HCT116 (cell line): ENCODE data around the gene HHAT. TPM values are rescaled to one million over a fixed set of nuclear protein-coding genes. Genes with fewer than 3 reads are reported as not detected.

Source experiments
- ATAC-seq: fragments of 200-7000 bp; cut with Tn5 transposase; 2 replicates; pipeline ENCODE4 v1.9.1; 2020; ENCODE audit warnings: mild to moderate bottlenecking, moderate library complexity
- BruUV-seq: library from RNA; stranded (reverse); fragments of 400-500 nt; replicated peaks from 2 replicates; lab custom pipeline; 2021; lab: Mats Ljungman, UMichigan
- CTCF ChIA-PET: fragments of 300-600 bp; sonication (Branson Sonifier 250); formaldehyde crosslinking; loops from one replicate; lab custom pipeline; 2021; ENCODE audit warnings: antibody characterized with exemption; lab: Charles Lee
- POLR2A ChIA-PET: fragments of 300-600, 350-600 bp; sonication (Branson Sonifier 250); formaldehyde crosslinking; loops from one replicate; lab custom pipeline; 2021; ENCODE audit warnings: antibody characterized with exemption; lab: Charles Lee
- RAD21 ChIA-PET, 2 experiments: fragments of 300-600 bp; sonication (Branson Sonifier 250); formaldehyde crosslinking; loops; one replicate each; lab custom pipeline; 2023; ENCODE audit warnings: low total read pairs in 2 of 2; ENCODE audit not compliant: uncharacterized antibody in 2 of 2, unreplicated experiment in 2 of 2, low non-redundant PET in 1 of 2; lab: Charles Lee
- DNase-seq: peaks from one replicate; pipeline ENCODE4 v3.0.0-alpha.2; 2010; ENCODE audit warnings: low read depth, low spot score
- H2AFZ ChIP-seq: fragments of 200-600 bp; shearing (Covaris generic), sonication (generic); 2 replicates; pipeline ENCODE4 v1.6.1; 2017; ENCODE audit warnings: low read depth, mixed run types, mixed read lengths, antibody characterized with exemption, low read length; ENCODE audit not compliant: poor library complexity, severe bottlenecking
- H3K27ac ChIP-seq: 2 replicates; pipeline ENCODE4 v1.5.1; 2012; ENCODE audit warnings: low read depth, low read length
- H3K27me3 ChIP-seq: fragments of 200-600 bp; sonication (generic); 2 replicates; pipeline ENCODE4 v1.6.1; 2016; ENCODE audit warnings: mixed run types, low read length, mixed read lengths; ENCODE audit not compliant: insufficient read depth
- H3K36me3 ChIP-seq, 2 experiments: fragments of 200-500 bp in 1 of 2; fragments of 200-600 bp in 1 of 2; sonication (Bioruptor generic) in 1 of 2; sonication (generic) in 1 of 2; 2 replicates each; pipeline versions ENCODE4 v1.5.1 to v1.6.1; 2014 to 2016; ENCODE audit warnings: low read length in 2 of 2, inconsistent platforms in 1 of 2, mixed read lengths in 1 of 2, mixed run types in 1 of 2; ENCODE audit not compliant: insufficient read depth in 2 of 2, control insufficient read depth in 1 of 2
- H3K4me1 ChIP-seq, 2 experiments: fragments of 200-600 bp in 1 of 2; sonication (generic) in 1 of 2; 2 replicates each; pipeline versions ENCODE4 v1.5.1 to v1.6.1; 2012 to 2017; ENCODE audit warnings: low read length in 2 of 2, inconsistent platforms in 1 of 2, mild to moderate bottlenecking in 1 of 2, mixed read lengths in 1 of 2, mixed run types in 1 of 2, moderate library complexity in 1 of 2; ENCODE audit not compliant: insufficient read depth in 2 of 2, control insufficient read depth in 1 of 2
- H3K4me2 ChIP-seq: fragments of 200-600 bp; sonication (generic); 2 replicates; pipeline ENCODE4 v1.6.1; 2017; ENCODE audit warnings: mixed run types, low read length, mixed read lengths
- H3K4me3 ChIP-seq, 2 experiments: fragments of 200-600 bp in 1 of 2; sonication (generic) in 1 of 2; replicated peaks in 1 of 2; 2 replicates each; pipeline ENCODE4 v1.5.1; 2011 to 2016; ENCODE audit warnings: low read length in 2 of 2, control low read depth in 1 of 2, low read depth in 1 of 2, mild to moderate bottlenecking in 1 of 2, mixed read lengths in 1 of 2, mixed run types in 1 of 2
- H3K79me2 ChIP-seq: fragments of 200-600 bp; sonication (generic); 2 replicates; pipeline ENCODE4 v1.6.1; 2017; ENCODE audit warnings: mild to moderate bottlenecking, mixed run types, low read length, moderate library complexity, mixed read lengths; ENCODE audit not compliant: insufficient read depth
- H3K9ac ChIP-seq: fragments of 200-600 bp; sonication (generic); 2 replicates; pipeline ENCODE4 v1.6.1; 2016; ENCODE audit warnings: low read length, mixed read lengths
- H3K9me2 ChIP-seq: fragments of 200-600 bp; sonication (generic), shearing (Covaris generic); 2 replicates; pipeline ENCODE4 v1.6.1; 2017; ENCODE audit warnings: mixed run types, mild to moderate bottlenecking, moderate library complexity; ENCODE audit not compliant: insufficient read depth
- H3K9me3 ChIP-seq, 2 experiments: fragments of 200-500 bp in 1 of 2; fragments of 200-600 bp in 1 of 2; sonication (Bioruptor generic) in 1 of 2; sonication (generic) in 1 of 2; 2 replicates each; pipeline ENCODE4 v1.6.1; 2014 to 2017; ENCODE audit warnings: low read length in 2 of 2, mixed read lengths in 2 of 2, inconsistent platforms in 1 of 2, low read depth in 1 of 2, mild to moderate bottlenecking in 1 of 2, mixed run types in 1 of 2, moderate library complexity in 1 of 2; ENCODE audit not compliant: control insufficient read depth in 1 of 2, insufficient read depth in 1 of 2
- H4K20me1 ChIP-seq: fragments of 200-600 bp; sonication (generic), shearing (Covaris generic); 2 replicates; pipeline ENCODE4 v1.6.1; 2017; ENCODE audit warnings: mixed run types, mild to moderate bottlenecking, moderate library complexity; ENCODE audit not compliant: insufficient read depth
- CEBPB ChIP-seq: IDR thresholded peaks from 2 replicates; pipeline ENCODE4 v1.6.1; 2012; ENCODE audit warnings: low read depth
- ELF1 ChIP-seq: IDR thresholded peaks from 2 replicates; pipeline ENCODE4 v1.6.1; 2012; ENCODE audit warnings: low read depth, borderline replicate concordance
- EZH2 ChIP-seq: fragments of 200-600 bp; sonication (generic); IDR thresholded peaks from 2 replicates; pipeline ENCODE4 v1.6.1; 2017; ENCODE audit warnings: antibody characterized with exemption, mixed run types
- JUND ChIP-seq: IDR thresholded peaks from 2 replicates; pipeline ENCODE4 v1.6.1; 2012
- REST ChIP-seq: IDR thresholded peaks from 2 replicates; pipeline ENCODE4 v1.6.1; 2012; ENCODE audit warnings: low read depth
- SIN3A ChIP-seq: IDR thresholded peaks from 2 replicates; pipeline ENCODE4 v1.6.1; 2012; ENCODE audit warnings: low read depth
- TCF7L2 ChIP-seq: IDR thresholded peaks from 2 replicates; pipeline ENCODE4 v1.7.0; 2011; ENCODE audit warnings: borderline replicate concordance, inconsistent platforms; ENCODE audit not compliant: insufficient read depth, insufficient read length; ENCODE audit errors: extremely low read depth
- ZBTB33 ChIP-seq: IDR thresholded peaks from 2 replicates; pipeline ENCODE4 v1.6.1; 2011; ENCODE audit warnings: mild to moderate bottlenecking, low read length, moderate library complexity; ENCODE audit not compliant: insufficient replicate concordance; ENCODE audit errors: extremely low read depth
- ZFX ChIP-seq: fragments of 450-650 bp; IDR thresholded peaks from 2 replicates; pipeline ENCODE4 v1.6.1; 2017
- intact Hi-C: fragments of 100-400 bp; cut with micrococcal nuclease; formaldehyde crosslinking; loops from 2 replicates; pipeline ENCODE4 v1.10.0; 2022
- total RNA-seq: library from RNA; stranded (reverse); gene quantifications from one replicate; pipeline ENCODE4 v1.2.1, GENCODE V29; 2021; ENCODE audit not compliant: unreplicated experiment

The HHAT gene
- total RNA-seq, 1 experiment from 2014 or later, result 2.7 TPM

- CTCF ChIA-PET, result no interaction called here
- Histone ChIP-seq H2AFZ (no peak overlapping the region), H3K4me1 (no peaks in the 10 kb centered on the region), H4K20me1 (no peaks in the 10 kb centered on the region), H3K9ac (no peak overlapping the region), H3K27ac (no peak overlapping the region), H3K4me2 (no peak overlapping the region), H3K4me3 (no peak overlapping the region), H3K9me3 (no peaks in the 10 kb centered on the region), H3K79me2 (no peaks in the 10 kb centered on the region), H3K9me2 (no peaks in the 10 kb centered on the region), H3K36me3 (no peaks in the 10 kb centered on the region), H3K27me3 (peaks cover 35% of the 10 kb centered on the region)
- POLR2A ChIA-PET, result no interaction called here
- ATAC-seq, result no peak
- RAD21 ChIA-PET, result no interaction called here
- intact Hi-C loops, result no loop called here
- TF ChIP-seq ZFX, result no peak
- TF ChIP-seq SIN3A, result no peak
- no peak for TF ChIP-seq ZBTB33
- no peak for TF ChIP-seq ELF1
- TF ChIP-seq EZH2, result no peak
- no peak for TF ChIP-seq CEBPB
- no peak for TF ChIP-seq JUND
- no peak for TF ChIP-seq TCF7L2
- no peak for TF ChIP-seq REST
- DNase-seq, result no peak
- no TSS peak for BruUV-seq
Measured at GRCh38 chr1:210697185-210697584, 368.5 kb downstream of the HHAT start.
